ENCODE results near the gene CFLAR. TPM values are rescaled to one million over a fixed set of nuclear protein-coding genes. Genes with fewer than 3 reads are reported as not detected.

Gene CFLAR
- total and polyA plus RNA-seq, 2 of the 13 experiments (the other 11 are each of a cell fraction or from before 2014, with no cell fraction given): 43.8 to 92.1 TPM

GRCh38 chr2:201204655-201205514 is 88.9 kb downstream of the CFLAR start (continued):
- no peak for TF ChIP-seq HMGXB3 (CRISPR knock-in tag; IDR thresholded peaks at IDR 0.05; ENCODE audit: borderline replicate concordance)
- peak; percentile 94 for TF ChIP-seq AHDC1 (CRISPR knock-in tag; IDR thresholded peaks at IDR 0.05; ENCODE audit: borderline replicate concordance)
- no peak; the same call in 1 of the 2 replicates for TF ChIP-seq SRY (CRISPR knock-in tag; IDR thresholded peaks at IDR 0.05)
- peak; percentile 60; the same call in 1 of the 2 replicates for TF ChIP-seq ZFY (CRISPR knock-in tag; IDR thresholded peaks at IDR 0.05)
- TF ChIP-seq RARG (CRISPR knock-in tag; IDR thresholded peaks at IDR 0.05; ENCODE audit: low read depth): no peak
- TF ChIP-seq ZNF879 (CRISPR knock-in tag; IDR thresholded peaks at IDR 0.05): no peak
- TF ChIP-seq ZNF557 (CRISPR knock-in tag; IDR thresholded peaks at IDR 0.05): peak; percentile 76; the same call in 1 of the 2 replicates
- TF ChIP-seq ZNF709 (CRISPR knock-in tag; IDR thresholded peaks at IDR 0.05): peak; percentile 64; the same call in 1 of the 2 replicates
- no peak for TF ChIP-seq ZUFSP (CRISPR knock-in tag; IDR thresholded peaks at IDR 0.05; ENCODE audit: borderline replicate concordance)
- TF ChIP-seq DR1 (CRISPR knock-in tag; IDR thresholded peaks at IDR 0.05): no peak
- no peak; the same call in 1 of the 2 replicates for TF ChIP-seq CTCF (CRISPR knock-in tag; IDR thresholded peaks at IDR 0.05)
- TF ChIP-seq ZNF878 (CRISPR knock-in tag; IDR thresholded peaks at IDR 0.05): no peak; the same call in 1 of the 2 replicates
- TF ChIP-seq RBM39 (IDR thresholded peaks at IDR 0.05; ENCODE audit: low read depth, low read length, poor library complexity, severe bottlenecking): no peak
- TF ChIP-seq MIER2 (CRISPR knock-in tag; IDR thresholded peaks at IDR 0.05): peak; percentile 47; the same call in 1 of the 2 replicates
